ENCODE results near the gene CTBP1.

CTBP1 gene

DNA sequence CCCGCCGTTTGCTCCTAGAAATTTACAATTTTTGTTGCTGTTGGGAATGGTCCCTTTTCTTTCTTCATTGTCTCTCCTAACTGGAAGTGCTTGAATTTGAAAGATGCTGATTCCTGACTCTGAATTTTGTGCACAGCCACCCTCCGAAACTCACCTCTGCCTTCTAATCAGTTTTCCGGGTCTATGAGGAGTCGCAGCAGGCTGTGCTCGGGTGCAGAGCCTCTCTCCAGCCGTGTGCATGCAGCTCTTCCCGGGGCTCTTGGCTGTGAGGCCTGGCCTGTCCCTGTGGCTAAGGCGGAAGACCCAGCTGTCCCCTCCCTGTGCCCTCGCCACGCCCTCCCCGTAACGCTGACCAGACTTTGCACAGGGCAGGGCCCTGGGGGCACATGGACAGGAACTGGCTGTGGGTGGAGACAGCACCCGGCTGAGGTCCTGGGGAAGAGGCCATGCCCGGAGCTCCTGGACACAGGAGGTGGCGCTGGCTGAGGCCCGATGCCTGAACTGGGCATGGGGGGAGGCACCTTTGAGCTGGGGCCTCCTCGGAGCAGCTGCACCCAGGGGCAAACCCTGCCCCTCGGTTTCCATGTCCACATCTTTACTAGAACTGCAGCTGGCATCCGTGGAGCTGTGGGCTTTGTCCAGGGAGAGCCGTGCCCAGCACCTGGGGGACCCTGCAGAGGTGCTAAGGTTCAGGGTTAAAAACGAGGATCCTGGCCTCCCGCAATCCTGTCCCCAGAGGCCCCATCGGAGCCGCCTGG is 43.9 kb downstream of the CTBP1 start:
- DNase-seq (ENCODE audit: low spot score) = no peak
- in situ Hi-C loops (cut with MboI; ENCODE audit: low pct_unique_long_range_greater_than_20kb, low sequenced_read_pairs, unreplicated experiment) = no loop called here
- TF ChIP-seq, protein P1, sequence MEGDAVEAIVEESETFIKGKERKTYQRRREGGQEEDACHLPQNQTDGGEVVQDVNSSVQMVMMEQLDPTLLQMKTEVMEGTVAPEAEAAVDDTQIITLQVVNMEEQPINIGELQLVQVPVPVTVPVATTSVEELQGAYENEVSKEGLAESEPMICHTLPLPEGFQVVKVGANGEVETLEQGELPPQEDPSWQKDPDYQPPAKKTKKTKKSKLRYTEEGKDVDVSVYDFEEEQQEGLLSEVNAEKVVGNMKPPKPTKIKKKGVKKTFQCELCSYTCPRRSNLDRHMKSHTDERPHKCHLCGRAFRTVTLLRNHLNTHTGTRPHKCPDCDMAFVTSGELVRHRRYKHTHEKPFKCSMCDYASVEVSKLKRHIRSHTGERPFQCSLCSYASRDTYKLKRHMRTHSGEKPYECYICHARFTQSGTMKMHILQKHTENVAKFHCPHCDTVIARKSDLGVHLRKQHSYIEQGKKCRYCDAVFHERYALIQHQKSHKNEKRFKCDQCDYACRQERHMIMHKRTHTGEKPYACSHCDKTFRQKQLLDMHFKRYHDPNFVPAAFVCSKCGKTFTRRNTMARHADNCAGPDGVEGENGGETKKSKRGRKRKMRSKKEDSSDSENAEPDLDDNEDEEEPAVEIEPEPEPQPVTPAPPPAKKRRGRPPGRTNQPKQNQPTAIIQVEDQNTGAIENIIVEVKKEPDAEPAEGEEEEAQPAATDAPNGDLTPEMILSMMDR (IDR thresholded peaks at IDR 0.05; ENCODE audit: extremely low read depth, insufficient read depth, missing control alignments) = no peak

DNA sequence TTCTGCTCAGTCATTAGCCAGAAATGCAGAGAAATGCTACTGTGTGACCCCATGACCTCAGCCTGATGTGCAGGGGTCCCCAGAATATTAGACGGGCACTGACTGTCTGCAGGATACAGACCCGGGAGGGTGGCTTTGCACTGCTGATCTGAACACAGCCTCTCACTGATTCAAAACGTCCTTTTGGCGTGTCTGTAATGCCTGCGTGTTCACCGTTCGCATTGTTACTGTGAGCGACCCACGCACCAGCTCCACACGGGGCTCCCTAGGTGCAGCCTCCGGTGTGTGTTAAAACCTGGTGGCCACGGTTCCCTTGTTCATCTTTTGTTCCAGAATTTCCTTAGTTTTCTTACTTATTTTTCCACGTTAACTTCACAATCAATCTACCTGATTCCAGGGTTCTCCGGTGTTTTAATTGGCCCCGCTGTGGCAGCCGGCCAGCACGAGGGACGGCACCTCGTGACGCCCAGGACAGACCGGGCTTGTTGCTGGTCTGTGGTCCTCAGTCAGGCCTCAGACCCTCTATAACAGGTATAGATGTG is 44.6 kb downstream of the CTBP1 start:
- in situ Hi-C loops (cut with MboI; ENCODE audit: low pct_unique_long_range_greater_than_20kb, low sequenced_read_pairs, unreplicated experiment) = no loop called here
- DNase-seq (ENCODE audit: low spot score) = no peak
- TF ChIP-seq, protein P1 (IDR thresholded peaks at IDR 0.05; ENCODE audit: extremely low read depth, insufficient read depth, missing control alignments) = no peak

DNA sequence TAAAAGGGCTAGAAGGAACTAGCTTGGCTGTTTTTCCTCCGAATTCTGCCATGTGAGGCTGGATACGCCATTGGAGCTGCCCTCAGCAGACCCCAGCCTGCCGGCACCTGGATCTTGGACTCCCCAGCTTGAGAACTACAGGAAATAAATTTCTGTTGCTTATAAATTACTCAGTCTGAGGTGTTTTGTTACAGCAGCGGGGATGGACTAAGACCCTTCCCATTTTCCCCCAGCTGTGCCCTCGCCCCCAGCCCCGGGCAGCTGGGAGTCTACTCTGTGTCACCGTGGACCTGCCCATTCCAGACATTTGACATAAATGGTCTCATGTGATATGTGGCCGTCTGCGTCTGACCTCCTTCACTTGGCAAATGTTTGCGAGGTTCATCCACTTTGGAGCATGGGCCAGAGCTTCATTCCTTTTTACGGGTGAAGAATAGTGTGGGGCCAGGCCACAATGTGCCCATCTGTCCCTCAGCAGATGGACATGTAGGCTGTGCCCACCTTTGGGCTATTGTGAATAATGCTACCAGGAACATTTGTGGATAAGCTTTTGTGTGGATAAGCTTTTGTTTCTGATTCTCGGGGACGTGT is 45.8 kb downstream of the CTBP1 start:
- in situ Hi-C loops (cut with MboI; ENCODE audit: low pct_unique_long_range_greater_than_20kb, low sequenced_read_pairs, unreplicated experiment) = no loop called here
- TF ChIP-seq, protein P1 (IDR thresholded peaks at IDR 0.05; ENCODE audit: extremely low read depth, insufficient read depth, missing control alignments) = no peak
- no peak for DNase-seq (ENCODE audit: low spot score)

DNA sequence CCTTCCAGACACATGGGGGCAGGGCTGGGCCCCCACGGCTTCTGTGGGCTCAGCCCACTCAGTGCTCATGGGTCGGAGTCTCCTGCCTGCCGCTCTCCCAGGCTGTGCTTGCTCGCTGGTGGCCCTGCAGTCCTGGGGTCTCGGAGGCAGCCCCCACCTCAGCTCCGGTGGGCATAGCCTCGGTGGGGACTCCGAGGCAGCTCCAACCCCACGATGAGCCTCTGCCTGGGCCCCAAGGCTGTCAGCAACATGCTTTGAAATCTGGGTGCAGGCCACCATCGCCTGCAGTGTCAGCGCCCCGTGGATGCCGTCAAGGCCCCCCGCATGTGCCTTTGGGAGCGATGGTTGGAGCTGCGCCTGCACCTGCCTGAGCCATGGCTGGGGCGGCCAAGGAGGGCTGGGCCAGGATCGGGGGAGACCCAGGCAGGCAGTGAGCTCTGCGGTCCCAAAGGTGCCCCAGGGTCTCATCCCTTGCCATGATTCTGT is 46.4 kb downstream of the CTBP1 start:
- in situ Hi-C loops (cut with MboI; ENCODE audit: low pct_unique_long_range_greater_than_20kb, low sequenced_read_pairs, unreplicated experiment) = no loop called here
- DNase-seq (ENCODE audit: low spot score) = no peak
- TF ChIP-seq, protein P1 (IDR thresholded peaks at IDR 0.05; ENCODE audit: extremely low read depth, insufficient read depth, missing control alignments) = no peak

DNA sequence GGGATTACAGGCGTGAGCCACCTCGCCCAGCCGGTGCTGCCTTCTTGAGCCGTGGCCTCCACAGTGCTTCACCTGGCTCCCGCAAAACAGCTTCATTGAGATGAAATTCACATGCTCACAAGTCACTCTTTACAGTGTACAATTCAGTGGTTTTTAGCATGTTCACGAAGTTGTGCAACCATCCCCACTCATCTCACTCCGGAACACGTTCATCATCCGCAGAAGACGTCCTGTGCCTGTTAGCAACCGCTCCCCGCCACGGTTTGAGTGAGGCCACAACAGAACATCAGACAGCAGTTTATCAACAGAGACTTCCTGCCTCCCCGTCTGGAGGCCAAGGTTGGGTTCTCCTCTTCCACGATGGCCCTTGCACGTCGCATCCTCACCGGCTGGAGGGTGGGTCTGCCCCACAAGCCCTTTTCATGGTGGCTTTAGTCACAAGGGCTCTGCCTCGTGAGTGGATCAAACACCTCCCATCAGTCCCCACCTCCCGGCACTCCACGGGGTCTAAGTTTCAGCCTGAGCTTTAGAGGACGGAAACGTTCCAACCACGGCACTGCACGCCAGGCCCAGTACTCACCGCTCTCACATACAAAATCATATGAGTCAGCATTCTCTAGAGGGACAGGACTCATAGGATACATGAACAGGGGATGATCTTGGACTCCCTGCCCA is 46.9 kb downstream of the CTBP1 start:
- TF ChIP-seq, protein P1 (IDR thresholded peaks at IDR 0.05; ENCODE audit: extremely low read depth, insufficient read depth, missing control alignments) = no peak
- in situ Hi-C loops (cut with MboI; ENCODE audit: low pct_unique_long_range_greater_than_20kb, low sequenced_read_pairs, unreplicated experiment) = no loop called here
- no peak for DNase-seq (ENCODE audit: low spot score)

DNA sequence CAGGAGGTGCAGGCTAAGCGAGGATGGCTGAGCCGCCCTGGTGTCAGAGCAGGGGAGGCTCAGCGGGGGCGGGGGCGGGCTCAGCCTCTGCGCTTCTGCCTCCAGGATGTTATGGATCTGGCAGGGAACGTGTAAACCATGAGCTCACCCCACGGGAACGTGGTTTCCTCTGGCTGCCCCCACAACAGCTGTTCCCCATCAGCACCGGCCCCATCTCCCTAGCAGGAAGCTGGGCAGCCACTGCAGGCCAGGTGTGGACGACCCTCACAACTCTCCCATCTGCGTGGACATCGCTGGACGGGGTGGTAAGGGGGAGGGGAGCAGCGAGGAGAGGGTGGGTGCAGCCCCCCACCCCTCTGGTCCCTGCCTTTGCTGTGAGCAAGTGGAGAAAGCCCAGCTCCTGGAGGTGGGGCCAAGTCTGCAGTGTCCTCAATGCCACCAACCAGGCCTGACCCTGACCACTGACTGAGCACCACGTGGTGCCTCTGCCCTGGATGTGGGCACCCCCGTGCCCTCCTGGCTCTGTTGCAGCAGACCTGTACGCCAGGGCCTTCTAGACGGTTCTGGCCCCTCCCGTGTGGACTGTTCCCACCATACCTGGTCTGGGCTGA is 48.4 kb downstream of the CTBP1 start:
- in situ Hi-C loops (cut with MboI; ENCODE audit: low pct_unique_long_range_greater_than_20kb, low sequenced_read_pairs, unreplicated experiment) = no loop called here
- TF ChIP-seq, protein P1 (IDR thresholded peaks at IDR 0.05; ENCODE audit: extremely low read depth, insufficient read depth, missing control alignments) = no peak
- DNase-seq (ENCODE audit: low spot score) = no peak
